GM12874 (cell line): ENCODE results near the gene WDR53.

Source experiments
- CTCF ChIP-seq: IDR thresholded peaks from 2 replicates; pipeline ENCODE4 v1.5.1; 2011; ENCODE audit warnings: low read depth, mild to moderate bottlenecking, control low read depth, low read length, moderate library complexity; ENCODE audit not compliant: insufficient read depth

Gene WDR53

GRCh38 chr3:196506687-196507086 lies 61.7 kb downstream of the WDR53 start:
- no peak for TF ChIP-seq CTCF

GRCh38 chr3:196504556-196504955 lies 63.8 kb downstream of the WDR53 start:
- TF ChIP-seq CTCF = no peak
